H1 (cell line): ENCODE measurements around the gene TBX3.

Experiments used
- CHD2 ChIP-seq: IDR thresholded peaks from 2 replicates; pipeline ENCODE4 v1.6.1; 2012; ENCODE audit warnings: low read length, improper control_type of control experiment
- EZH2 ChIP-seq: fragments of 200-600 bp; sonication (generic); IDR thresholded peaks from 2 replicates; pipeline ENCODE4 v1.7.1; 2012; ENCODE audit warnings: low read depth, mild to moderate bottlenecking, moderate library complexity, low read length, inconsistent platforms; ENCODE audit not compliant: severe bottlenecking
- GABPA ChIP-seq: IDR thresholded peaks from 2 replicates; pipeline ENCODE4 v1.6.1; 2011; ENCODE audit warnings: mild to moderate bottlenecking, low read length, moderate library complexity, borderline replicate concordance; ENCODE audit not compliant: insufficient read depth
- JUN ChIP-seq: IDR thresholded peaks from 2 replicates; pipeline ENCODE4 v1.6.1; 2011; ENCODE audit warnings: low read depth, mild to moderate bottlenecking, improper control_type of control experiment, low read length
- NRF1 ChIP-seq: IDR thresholded peaks from 2 replicates; pipeline ENCODE4 v1.6.1; 2011; ENCODE audit warnings: mild to moderate bottlenecking, low read depth, low read length, improper control_type of control experiment
- POLR2A ChIP-seq, 2 experiments: IDR thresholded peaks; 1 replicate in 1 of 2; 2 replicates in 1 of 2; pipeline ENCODE4 v1.6.1; 2011; ENCODE audit warnings: low read depth in 2 of 2, low read length in 2 of 2, mild to moderate bottlenecking in 2 of 2; ENCODE audit errors: control extremely low read depth in 1 of 2
- RAD21 ChIP-seq, 2 experiments: IDR thresholded peaks in 1 of 2; conservative IDR thresholded peaks in 1 of 2; 2 replicates each; pipeline ENCODE4 v1.6.1; 2011; ENCODE audit warnings: low read depth in 2 of 2, low read length in 2 of 2, improper control_type of control experiment in 1 of 2, inconsistent platforms in 1 of 2, mild to moderate bottlenecking in 1 of 2, moderate library complexity in 1 of 2
- TF ChIP-seq, protein P1 (sequence below), 3 experiments: IDR thresholded peaks; 1 replicate in 2 of 3; 2 replicates in 1 of 3; pipeline versions ENCODE4 v1.5.1 to v1.6.1; 2011; ENCODE audit warnings: low read length in 3 of 3, mild to moderate bottlenecking in 3 of 3, inconsistent platforms in 2 of 3, low read depth in 1 of 3, moderate library complexity in 1 of 3; ENCODE audit not compliant: insufficient read depth in 1 of 3; ENCODE audit errors: control extremely low read depth in 1 of 3

GRCh38 chr12:114648711-114649110 is 35.3 kb downstream of the TBX3 start:
- no peak for TF ChIP-seq JUN
- TF ChIP-seq EZH2 = no peak
- TF ChIP-seq RAD21 (IDR thresholded peaks at IDR 0.05 in 1 of 2, conservative IDR thresholded peaks at IDR 0.05 in 1 of 2; ENCODE audit: low read depth in 2 of 2, low read length in 2 of 2) = no peak
- TF ChIP-seq, protein P1, sequence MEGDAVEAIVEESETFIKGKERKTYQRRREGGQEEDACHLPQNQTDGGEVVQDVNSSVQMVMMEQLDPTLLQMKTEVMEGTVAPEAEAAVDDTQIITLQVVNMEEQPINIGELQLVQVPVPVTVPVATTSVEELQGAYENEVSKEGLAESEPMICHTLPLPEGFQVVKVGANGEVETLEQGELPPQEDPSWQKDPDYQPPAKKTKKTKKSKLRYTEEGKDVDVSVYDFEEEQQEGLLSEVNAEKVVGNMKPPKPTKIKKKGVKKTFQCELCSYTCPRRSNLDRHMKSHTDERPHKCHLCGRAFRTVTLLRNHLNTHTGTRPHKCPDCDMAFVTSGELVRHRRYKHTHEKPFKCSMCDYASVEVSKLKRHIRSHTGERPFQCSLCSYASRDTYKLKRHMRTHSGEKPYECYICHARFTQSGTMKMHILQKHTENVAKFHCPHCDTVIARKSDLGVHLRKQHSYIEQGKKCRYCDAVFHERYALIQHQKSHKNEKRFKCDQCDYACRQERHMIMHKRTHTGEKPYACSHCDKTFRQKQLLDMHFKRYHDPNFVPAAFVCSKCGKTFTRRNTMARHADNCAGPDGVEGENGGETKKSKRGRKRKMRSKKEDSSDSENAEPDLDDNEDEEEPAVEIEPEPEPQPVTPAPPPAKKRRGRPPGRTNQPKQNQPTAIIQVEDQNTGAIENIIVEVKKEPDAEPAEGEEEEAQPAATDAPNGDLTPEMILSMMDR (IDR thresholded peaks at IDR 0.05; ENCODE audit: control extremely low read depth in 1 of 3, insufficient read depth in 1 of 3, low read depth in 1 of 3, low read length in 3 of 3) = no peak
- TF ChIP-seq POLR2A (IDR thresholded peaks at IDR 0.05; ENCODE audit: control extremely low read depth in 1 of 2, low read depth in 2 of 2, low read length in 2 of 2) = no peak
- no peak for TF ChIP-seq CHD2
- no peak for TF ChIP-seq GABPA
- no peak for TF ChIP-seq NRF1
